Thyroid gland (tissue), 4 donors: ENCODE results near the gene CFAP221. TPM values are rescaled to one million over a fixed set of nuclear protein-coding genes. Genes with fewer than 3 reads are reported as not detected.

Experiments used
- DNase-seq, 2 donors: peaks; one replicate each; pipeline ENCODE4 v3.0.0-alpha.2; 2019
- H3K27ac ChIP-seq, 3 donors: fragments of 200-600 bp; sonication (generic); 1 replicate in 2 of 3; 2 replicates in 1 of 3; pipeline ENCODE4 v1.5.1; 2016 to 2019; ENCODE audit warnings: mild to moderate bottlenecking in 1 of 3, moderate library complexity in 1 of 3
- H3K27me3 ChIP-seq: fragments of 200-600 bp; sonication (generic); one replicate; pipeline ENCODE4 v1.5.1; 2019
- H3K36me3 ChIP-seq, 2 donors: fragments of 200-600 bp; sonication (generic); one replicate each; pipeline ENCODE4 v1.5.1; 2016 to 2019
- H3K4me1 ChIP-seq, 2 donors: fragments of 200-600 bp; sonication (generic); one replicate each; pipeline ENCODE4 v1.5.1; 2017 to 2019
- H3K4me3 ChIP-seq, 3 donors: fragments of 200-600 bp; sonication (generic); replicated peaks in 1 of 3; 1 replicate in 2 of 3; 2 replicates in 1 of 3; pipeline ENCODE4 v1.5.1; 2016; ENCODE audit warnings: mild to moderate bottlenecking in 1 of 3
- H3K9me3 ChIP-seq: fragments of 200-600 bp; sonication (generic); one replicate; pipeline ENCODE4 v1.5.1; 2017
- POLR2A ChIP-seq, 2 donors: fragments of 450-650 bp; IDR thresholded peaks; one replicate each; pipeline ENCODE4 v1.6.1; 2017; ENCODE audit warnings: antibody characterized with exemption in 2 of 2, mild to moderate bottlenecking in 2 of 2, moderate library complexity in 1 of 2
- WGBS, 2 donors: methylation state at CpG; one replicate each; pipeline ENCODE4 v1.1.5; 2017; 5-methylcytosine and 5-hydroxymethylcytosine counted together
- intact Hi-C: fragments of 100-400 bp; cut with DNase I; formaldehyde crosslinking; loops from one replicate; pipeline ENCODE4 v1.15.1; 2023
- total RNA-seq, 4 donors: library from RNA; depleted of rRNA; stranded (reverse); fragments of >200 nt; gene quantifications; one replicate each; pipeline ENCODE4 v1.2.3, GENCODE V29; 2016
- TF ChIP-seq, protein P1 (sequence below), 6 experiments: fragments of 200-600 bp in 3 of 6; fragments of 450-650 bp in 3 of 6; sonication (generic) in 3 of 6; IDR thresholded peaks; one replicate each; pipeline ENCODE4 v1.5.1; 2016 to 2019; ENCODE audit warnings: antibody characterized with exemption in 6 of 6, mild to moderate bottlenecking in 2 of 6, inconsistent platforms in 1 of 6, moderate library complexity in 1 of 6

CFAP221 gene
- total RNA-seq, 4 donors from 2014 or later: 1.6 to 13.1 (median 9.7) TPM

- 98% methylated on average over 13 of the region's 13 CpGs for WGBS, 2 donors
- TF ChIP-seq, protein P1, sequence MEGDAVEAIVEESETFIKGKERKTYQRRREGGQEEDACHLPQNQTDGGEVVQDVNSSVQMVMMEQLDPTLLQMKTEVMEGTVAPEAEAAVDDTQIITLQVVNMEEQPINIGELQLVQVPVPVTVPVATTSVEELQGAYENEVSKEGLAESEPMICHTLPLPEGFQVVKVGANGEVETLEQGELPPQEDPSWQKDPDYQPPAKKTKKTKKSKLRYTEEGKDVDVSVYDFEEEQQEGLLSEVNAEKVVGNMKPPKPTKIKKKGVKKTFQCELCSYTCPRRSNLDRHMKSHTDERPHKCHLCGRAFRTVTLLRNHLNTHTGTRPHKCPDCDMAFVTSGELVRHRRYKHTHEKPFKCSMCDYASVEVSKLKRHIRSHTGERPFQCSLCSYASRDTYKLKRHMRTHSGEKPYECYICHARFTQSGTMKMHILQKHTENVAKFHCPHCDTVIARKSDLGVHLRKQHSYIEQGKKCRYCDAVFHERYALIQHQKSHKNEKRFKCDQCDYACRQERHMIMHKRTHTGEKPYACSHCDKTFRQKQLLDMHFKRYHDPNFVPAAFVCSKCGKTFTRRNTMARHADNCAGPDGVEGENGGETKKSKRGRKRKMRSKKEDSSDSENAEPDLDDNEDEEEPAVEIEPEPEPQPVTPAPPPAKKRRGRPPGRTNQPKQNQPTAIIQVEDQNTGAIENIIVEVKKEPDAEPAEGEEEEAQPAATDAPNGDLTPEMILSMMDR (IDR thresholded peaks at IDR 0.05): no peak
- no peak for TF ChIP-seq POLR2A (IDR thresholded peaks at IDR 0.05)
- intact Hi-C loops: no loop called here
- H3K4me3 ChIP-seq: no peak overlapping the region
- H3K4me1 ChIP-seq: peaks cover 8 to 10% of the 10 kb centered on the region in 2 donors
- H3K9me3 ChIP-seq: no peaks in the 10 kb centered on the region
- no peak for DNase-seq
- no peak overlapping the region for H3K27ac ChIP-seq
- H3K36me3 ChIP-seq: no peaks in the 10 kb centered on the region
- no peaks in the 10 kb centered on the region for H3K27me3 ChIP-seq
Measured at GRCh38 chr2:119680457-119681202, 136.4 kb downstream of the CFAP221 start.

DNA sequence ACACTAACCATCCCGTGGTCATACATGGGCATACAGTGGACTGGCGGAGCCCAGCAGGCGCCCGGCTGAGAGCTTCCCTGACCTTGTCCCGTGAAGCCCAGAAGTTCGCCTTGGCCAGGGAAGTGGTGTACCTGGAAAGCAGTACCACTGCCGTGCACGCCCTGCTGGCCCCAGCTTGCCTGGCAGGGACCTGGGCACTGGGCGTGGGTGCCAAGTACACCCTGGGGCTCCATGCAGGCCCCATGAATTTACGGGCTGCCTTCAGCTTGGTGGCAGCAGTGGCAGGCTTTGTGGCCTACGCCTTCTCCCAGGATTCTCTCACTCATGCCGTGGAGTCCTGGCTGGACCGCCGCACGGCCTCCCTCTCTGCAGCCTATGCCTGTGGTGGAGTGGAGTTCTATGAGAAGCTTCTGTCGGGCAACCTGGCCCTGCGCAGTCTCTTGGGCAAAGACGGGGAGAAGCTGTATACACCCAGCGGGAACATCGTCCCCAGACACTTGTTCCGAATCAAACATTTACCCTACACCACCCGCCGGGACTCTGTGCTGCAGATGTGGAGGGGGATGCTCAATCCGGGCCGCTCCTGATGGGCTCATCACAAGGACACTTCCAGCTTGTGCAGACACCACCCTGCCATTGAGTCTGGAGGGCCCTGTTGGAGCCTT is 137.1 kb downstream of the CFAP221 start:
- Histone ChIP-seq H3K9me3 (no peaks in the 10 kb centered on the region), H3K27me3 (no peaks in the 10 kb centered on the region), H3K4me1 (peaks cover 8 to 10% of the 10 kb centered on the region in 2 donors), H3K4me3 (no peak overlapping the region), H3K36me3 (no peaks in the 10 kb centered on the region), H3K27ac (no peak overlapping the region)
- WGBS, 2 donors: 94 to 97% methylated on average over 15 to 25 of the region's 25 CpGs
- TF ChIP-seq, protein P1 (IDR thresholded peaks at IDR 0.05): no peak
- TF ChIP-seq POLR2A (IDR thresholded peaks at IDR 0.05): no peak
- intact Hi-C loops: no loop called here
- no peak for DNase-seq

- no peak for DNase-seq
- 76 to 89% methylated on average over 4 of the region's 4 CpGs for WGBS, 2 donors
- Histone ChIP-seq H3K36me3 (no peaks in the 10 kb centered on the region), H3K9me3 (no peaks in the 10 kb centered on the region), H3K27me3 (no peaks in the 10 kb centered on the region), H3K4me1 (peaks cover 8 to 10% of the 10 kb centered on the region in 2 donors), H3K4me3 (no peak overlapping the region), H3K27ac (no peak overlapping the region)
- TF ChIP-seq, protein P1 (IDR thresholded peaks at IDR 0.05): no peak
- no peak for TF ChIP-seq POLR2A (IDR thresholded peaks at IDR 0.05)
- intact Hi-C loops: no loop called here
Measured at GRCh38 chr2:119681868-119682220, 137.6 kb downstream of the CFAP221 start.

DNA sequence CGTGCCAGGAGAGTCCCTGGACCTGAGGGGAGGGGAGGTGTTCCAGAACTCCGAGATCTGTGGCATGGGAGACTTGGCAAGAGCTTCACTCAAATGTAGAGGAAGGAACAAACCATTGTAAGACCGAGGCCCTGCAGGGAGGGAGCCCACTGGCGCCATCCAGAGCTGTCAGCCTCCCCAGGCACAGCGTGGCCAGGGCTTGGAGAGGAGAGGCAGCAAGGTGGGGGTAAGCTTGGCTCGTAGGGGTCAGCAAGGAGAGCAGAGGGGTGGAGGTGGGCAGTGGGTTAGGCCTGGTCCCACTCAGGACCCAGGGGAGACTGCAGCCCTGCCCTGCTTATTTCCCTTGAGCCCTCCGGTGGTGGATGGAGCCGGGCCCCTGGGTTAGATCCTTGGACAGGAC is 138.3 kb downstream of the CFAP221 start:
- Histone ChIP-seq H3K4me3 (no peak overlapping the region), H3K36me3 (no peaks in the 10 kb centered on the region), H3K27ac (no peak overlapping the region), H3K9me3 (no peaks in the 10 kb centered on the region), H3K4me1 (peaks cover 8 to 10% of the 10 kb centered on the region in 2 donors), H3K27me3 (no peaks in the 10 kb centered on the region)
- TF ChIP-seq POLR2A (IDR thresholded peaks at IDR 0.05): no peak
- TF ChIP-seq, protein P1 (IDR thresholded peaks at IDR 0.05): no peak
- intact Hi-C loops: no loop called here
- WGBS, 2 donors: 88 to 90% methylated on average over 7 to 8 of the region's 8 CpGs
- DNase-seq: no peak

DNA sequence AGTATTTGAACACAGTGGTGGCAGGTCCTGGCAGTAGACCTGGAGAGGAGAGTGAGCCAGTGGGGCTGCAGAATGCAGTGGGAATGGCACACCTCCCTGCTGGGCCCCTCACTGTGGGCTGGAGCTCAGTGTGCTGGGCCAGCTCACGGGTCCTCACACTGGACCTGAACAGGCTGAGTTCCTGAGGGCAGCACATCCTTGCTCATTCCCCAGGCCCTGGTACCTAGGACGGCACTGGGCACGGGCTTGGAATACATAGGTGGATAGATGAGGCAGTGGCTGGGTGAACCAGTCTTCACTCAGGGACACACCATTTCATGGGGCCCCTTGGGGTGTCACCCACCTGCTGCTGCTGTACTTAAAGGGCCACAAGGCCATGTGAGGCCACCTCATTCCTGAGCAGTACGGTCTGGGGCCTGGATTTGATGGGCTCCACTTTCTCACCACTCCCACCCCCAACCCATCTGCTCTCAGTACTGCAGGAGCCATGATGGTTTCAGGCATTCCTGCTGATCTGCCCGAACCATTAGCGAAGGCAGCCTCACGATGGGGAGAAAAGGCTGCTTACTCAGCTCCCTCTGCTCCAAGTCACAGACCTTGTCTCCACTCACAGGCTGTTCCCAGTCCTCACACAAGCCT is 138.9 kb downstream of the CFAP221 start:
- TF ChIP-seq, protein P1 (IDR thresholded peaks at IDR 0.05): no peak
- TF ChIP-seq POLR2A (IDR thresholded peaks at IDR 0.05): no peak
- H3K27me3 ChIP-seq: no peaks in the 10 kb centered on the region
- no peak overlapping the region for H3K27ac ChIP-seq
- no peaks in the 10 kb centered on the region for H3K9me3 ChIP-seq
- intact Hi-C loops: no loop called here
- DNase-seq: no peak
- WGBS, 2 donors: 79 to 95% methylated on average over 5 to 7 of the region's 7 CpGs
- peaks cover 8 to 10% of the 10 kb centered on the region in 2 donors for H3K4me1 ChIP-seq
- H3K4me3 ChIP-seq: no peak overlapping the region
- H3K36me3 ChIP-seq: no peaks in the 10 kb centered on the region
